ENCODE data around the gene ARL2.
A peak's percentile ranks its signal among the peaks of the same experiment; 100 is the strongest.

The ARL2 gene

GRCh38 chr11:65026810-65027209 is 12.8 kb downstream of the ARL2 start:
- Histone ChIP-seq H3K27ac (ENCODE audit: low read depth, low read length, poor library complexity, severe bottlenecking) (no peak overlapping the region), H3K9ac (ENCODE audit: low read length) (peak overlapping the region; percentile 83), H3K9me3 (ENCODE audit: low read length) (no peaks in the 10 kb centered on the region), H3K4me2 (ENCODE audit: low read length) (peak overlapping the region; percentile 92), H3K79me2 (ENCODE audit: insufficient read depth, low read length) (no peaks in the 10 kb centered on the region), H2AFZ (ENCODE audit: low read length) (peak overlapping the region; percentile 75; the same call in 1 of the 2 replicates), H3K4me3 (ENCODE audit: low read depth, low read length, poor library complexity, severe bottlenecking) (peak overlapping the region; percentile 70), H3F3A (ENCODE audit: insufficient read depth, low read length) (no peaks in the 10 kb centered on the region), H3K9me2 (ENCODE audit: low read depth, low read length) (no peaks in the 10 kb centered on the region), H3K36me3 (ENCODE audit: insufficient read depth, low read length) (0 out of 2 replicates have a peak, but pooled peaks cover 3% of the 10 kb centered on the region), H3K27me3 (ENCODE audit: insufficient read depth, low read length) (no peaks in the 10 kb centered on the region), H4K20me1 (ENCODE audit: insufficient read depth, low read length) (no peaks in the 10 kb centered on the region), H3K4me1 (ENCODE audit: insufficient read depth, low read length, severe bottlenecking) (peaks cover 16% of the 10 kb centered on the region)
- TF ChIP-seq EZH2 (IDR thresholded peaks at IDR 0.05; ENCODE audit: borderline replicate concordance, low read length), result no peak
- no peak for TF ChIP-seq CTCF (IDR thresholded peaks at IDR 0.05; ENCODE audit: low read length)

GRCh38 chr11:65027213-65028067 is 13.5 kb downstream of the ARL2 start, which contains the start of gene SNX15:
Gene SNX15 (plus strand): TSS chr11:65027439. CDS start chr11:65027538, 99 bp downstream.
- H3K4me2 ChIP-seq (ENCODE audit: low read length), result peak within 1 kb of the TSS; percentile 92
- H3K9ac ChIP-seq (ENCODE audit: low read length), result peak within 1 kb of the TSS; percentile 83
- no peaks in the 10 kb centered on the region for H3K9me2 ChIP-seq (ENCODE audit: low read depth, low read length)
- H3K27me3 ChIP-seq (ENCODE audit: insufficient read depth, low read length), result no peaks in the 10 kb centered on the region
- H3K4me1 ChIP-seq (ENCODE audit: insufficient read depth, low read length, severe bottlenecking), result peaks cover 16% of the 10 kb centered on the region
- no peaks in the 10 kb centered on the region for H3K79me2 ChIP-seq (ENCODE audit: insufficient read depth, low read length)
- peak within 1 kb of the TSS; percentile 70 for H3K4me3 ChIP-seq (ENCODE audit: low read depth, low read length, poor library complexity, severe bottlenecking)
- peak within 1 kb of the TSS; percentile 65 for H3K27ac ChIP-seq (ENCODE audit: low read depth, low read length, poor library complexity, severe bottlenecking)
- no peaks in the 10 kb centered on the region for H3K9me3 ChIP-seq (ENCODE audit: low read length)
- no peaks in the 10 kb centered on the region for H4K20me1 ChIP-seq (ENCODE audit: insufficient read depth, low read length)
- no peaks in the 10 kb centered on the region for H3F3A ChIP-seq (ENCODE audit: insufficient read depth, low read length)
- TF ChIP-seq CTCF (IDR thresholded peaks at IDR 0.05; ENCODE audit: low read length) (no peak; the same call in 1 of the 2 replicates), EZH2 (IDR thresholded peaks at IDR 0.05; ENCODE audit: borderline replicate concordance, low read length) (no peak)
- H3K36me3 ChIP-seq (ENCODE audit: insufficient read depth, low read length), result no peaks in the 10 kb centered on the region; the same call in 1 of the 2 replicates
- peak within 1 kb of the TSS; percentile 75; the same call in 1 of the 2 replicates for H2AFZ ChIP-seq (ENCODE audit: low read length)

GRCh38 chr11:65032216-65032615 is 18.3 kb downstream of the ARL2 start:
- Histone ChIP-seq H3K27ac (ENCODE audit: low read depth, low read length, poor library complexity, severe bottlenecking) (no peak overlapping the region), H3F3A (ENCODE audit: insufficient read depth, low read length) (no peaks in the 10 kb centered on the region), H3K9me3 (ENCODE audit: low read length) (no peaks in the 10 kb centered on the region), H3K27me3 (ENCODE audit: insufficient read depth, low read length) (no peaks in the 10 kb centered on the region), H3K4me3 (ENCODE audit: low read depth, low read length, poor library complexity, severe bottlenecking) (no peak overlapping the region), H3K9ac (ENCODE audit: low read length) (no peak overlapping the region), H3K4me1 (ENCODE audit: insufficient read depth, low read length, severe bottlenecking) (peaks cover 11% of the 10 kb centered on the region), H3K4me2 (ENCODE audit: low read length) (no peak overlapping the region), H4K20me1 (ENCODE audit: insufficient read depth, low read length) (no peaks in the 10 kb centered on the region), H3K79me2 (ENCODE audit: insufficient read depth, low read length) (no peaks in the 10 kb centered on the region), H3K36me3 (ENCODE audit: insufficient read depth, low read length) (no peaks in the 10 kb centered on the region; the same call in 1 of the 2 replicates), H3K9me2 (ENCODE audit: low read depth, low read length) (no peaks in the 10 kb centered on the region), H2AFZ (ENCODE audit: low read length) (no peak overlapping the region)
- TF ChIP-seq EZH2 (IDR thresholded peaks at IDR 0.05; ENCODE audit: borderline replicate concordance, low read length) (no peak), CTCF (IDR thresholded peaks at IDR 0.05; ENCODE audit: low read length) (no peak)
